Femur (tissue), 1 donor: ENCODE data around the gene CCDC184.
"Not testable (repeated sequence)": the region's sequence is repeated elsewhere in the genome, so short reads cannot be mapped to it uniquely, and the experiment has no call there.

Source experiments
- DNase-seq: peaks from one replicate; pipeline ENCODE4 v3.0.0-alpha.2; 2017

Gene CCDC184

GRCh38 chr12:48216785-48217184, 33.3 kb downstream of the CCDC184 start:
- no peak for DNase-seq

GRCh38 chr12:48219631-48220030, 36.2 kb downstream of the CCDC184 start:
- no peak for DNase-seq

- DNase-seq: no peak
Observed at GRCh38 chr12:48220701-48221100, 37.3 kb downstream of the CCDC184 start.

- no peak for DNase-seq
Observed at GRCh38 chr12:48221645-48222044, 38.2 kb downstream of the CCDC184 start.

- DNase-seq: not testable (repeated sequence)
Observed at GRCh38 chr12:48224533-48224932, 41.1 kb downstream of the CCDC184 start.

- not testable (repeated sequence) for DNase-seq
Observed at GRCh38 chr12:48231169-48231958, 47.9 kb downstream of the CCDC184 start.
